OCI-LY3 (cell line): ENCODE results near the gene GRID2.

ENCODE experiments used
- H2AFZ ChIP-seq: fragments of 200-600, 300-600 bp; shearing (Covaris generic); 2 replicates; pipeline ENCODE4 v1.6.0; 2014; ENCODE audit warnings: antibody characterized with exemption, low read depth, low read length
- H3K27ac ChIP-seq: fragments of 200-600, 300-600 bp; sonication (generic); 2 replicates; pipeline ENCODE4 v1.5.1; 2014; ENCODE audit warnings: mild to moderate bottlenecking, low read length, moderate library complexity, mixed read lengths
- H3K27me3 ChIP-seq: fragments of 200-600, 300-600 bp; sonication (generic); 2 replicates; pipeline ENCODE4 v1.6.1; 2014; ENCODE audit warnings: low read depth, low read length, mixed read lengths
- H3K36me3 ChIP-seq: fragments of 200-600, 300-600 bp; sonication (generic); replicated peaks from 2 replicates; pipeline ENCODE3; 2014; ENCODE audit warnings: low read depth, low read length, mixed read lengths
- H3K4me1 ChIP-seq: fragments of 300-600, 200-600 bp; sonication (generic); 2 replicates; pipeline ENCODE4 v1.6.1; 2014; ENCODE audit warnings: low read length, mixed read lengths
- H3K4me2 ChIP-seq: fragments of 200-600, 300-600 bp; sonication (generic); 2 replicates; pipeline ENCODE4 v1.6.1; 2014; ENCODE audit warnings: low read length, mixed read lengths
- H3K4me3 ChIP-seq: fragments of 300-600, 200-600 bp; sonication (generic); 2 replicates; pipeline ENCODE4 v1.5.1; 2014; ENCODE audit warnings: antibody characterized with exemption, mild to moderate bottlenecking, low read length, moderate library complexity
- H3K79me2 ChIP-seq: fragments of 300-600, 200-600 bp; shearing (Covaris generic); 2 replicates; pipeline ENCODE4 v1.6.1; 2014; ENCODE audit warnings: mild to moderate bottlenecking, low read length, mixed read lengths
- H3K9ac ChIP-seq: fragments of 300-600, 200-600 bp; shearing (Covaris generic); 2 replicates; pipeline ENCODE4 v1.6.0; 2014; ENCODE audit warnings: mild to moderate bottlenecking, low read length, moderate library complexity
- H3K9me3 ChIP-seq: fragments of 200-600, 300-600 bp; shearing (Covaris generic); 2 replicates; pipeline ENCODE4 v1.6.1; 2014; ENCODE audit warnings: low read length, mixed read lengths; ENCODE audit not compliant: insufficient read depth
- H4K20me1 ChIP-seq: fragments of 200-600, 300-600 bp; sonication (generic); 2 replicates; pipeline ENCODE4 v1.6.1; 2016; ENCODE audit warnings: low read length, mixed read lengths; ENCODE audit not compliant: insufficient read depth
- EZH2phosphoT487 ChIP-seq: fragments of 200-600 bp; shearing (Covaris generic); IDR thresholded peaks from 2 replicates; pipeline ENCODE4 v1.6.1; 2018; ENCODE audit warnings: antibody characterized with exemption, mixed run types, low read depth
- TF ChIP-seq, protein P1 (sequence below): fragments of 200-600, 300-600 bp; sonication (generic); IDR thresholded peaks from 2 replicates; pipeline ENCODE4 v1.5.1; 2014; ENCODE audit warnings: antibody characterized with exemption, low read length, low read depth

The GRID2 gene

DNA sequence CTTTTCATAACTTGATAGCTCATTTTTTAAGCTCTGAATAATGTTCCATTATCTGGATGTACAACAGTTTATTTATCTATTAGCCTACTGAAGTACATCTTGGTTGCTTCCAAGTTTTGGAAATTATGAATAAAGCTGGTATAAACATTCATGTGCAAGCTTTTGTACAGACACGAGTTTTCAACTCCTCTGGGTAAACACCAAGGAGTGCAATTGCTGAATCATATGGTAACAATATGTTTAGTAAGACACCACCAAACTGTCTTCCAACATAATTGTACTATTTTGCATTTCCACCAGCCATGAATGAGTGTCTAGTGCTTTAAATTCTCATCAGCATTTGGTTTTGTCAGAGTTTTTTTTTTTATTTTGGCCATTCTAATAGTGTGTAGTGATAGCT is 1258.1 kb downstream of the GRID2 start:
- no peak overlapping the region for H3K27ac ChIP-seq
- no peak overlapping the region for H3K4me2 ChIP-seq
- TF ChIP-seq, protein P1, sequence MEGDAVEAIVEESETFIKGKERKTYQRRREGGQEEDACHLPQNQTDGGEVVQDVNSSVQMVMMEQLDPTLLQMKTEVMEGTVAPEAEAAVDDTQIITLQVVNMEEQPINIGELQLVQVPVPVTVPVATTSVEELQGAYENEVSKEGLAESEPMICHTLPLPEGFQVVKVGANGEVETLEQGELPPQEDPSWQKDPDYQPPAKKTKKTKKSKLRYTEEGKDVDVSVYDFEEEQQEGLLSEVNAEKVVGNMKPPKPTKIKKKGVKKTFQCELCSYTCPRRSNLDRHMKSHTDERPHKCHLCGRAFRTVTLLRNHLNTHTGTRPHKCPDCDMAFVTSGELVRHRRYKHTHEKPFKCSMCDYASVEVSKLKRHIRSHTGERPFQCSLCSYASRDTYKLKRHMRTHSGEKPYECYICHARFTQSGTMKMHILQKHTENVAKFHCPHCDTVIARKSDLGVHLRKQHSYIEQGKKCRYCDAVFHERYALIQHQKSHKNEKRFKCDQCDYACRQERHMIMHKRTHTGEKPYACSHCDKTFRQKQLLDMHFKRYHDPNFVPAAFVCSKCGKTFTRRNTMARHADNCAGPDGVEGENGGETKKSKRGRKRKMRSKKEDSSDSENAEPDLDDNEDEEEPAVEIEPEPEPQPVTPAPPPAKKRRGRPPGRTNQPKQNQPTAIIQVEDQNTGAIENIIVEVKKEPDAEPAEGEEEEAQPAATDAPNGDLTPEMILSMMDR: no peak
- TF ChIP-seq EZH2phosphoT487: no peak
- H4K20me1 ChIP-seq: no peaks in the 10 kb centered on the region
- no peaks in the 10 kb centered on the region for H3K27me3 ChIP-seq
- H2AFZ ChIP-seq: no peak overlapping the region
- no peak overlapping the region for H3K4me3 ChIP-seq
- H3K36me3 ChIP-seq: no peaks in the 10 kb centered on the region
- H3K9me3 ChIP-seq: no peaks in the 10 kb centered on the region
- H3K4me1 ChIP-seq: no peaks in the 10 kb centered on the region
- no peak overlapping the region for H3K9ac ChIP-seq
- no peaks in the 10 kb centered on the region for H3K79me2 ChIP-seq

DNA sequence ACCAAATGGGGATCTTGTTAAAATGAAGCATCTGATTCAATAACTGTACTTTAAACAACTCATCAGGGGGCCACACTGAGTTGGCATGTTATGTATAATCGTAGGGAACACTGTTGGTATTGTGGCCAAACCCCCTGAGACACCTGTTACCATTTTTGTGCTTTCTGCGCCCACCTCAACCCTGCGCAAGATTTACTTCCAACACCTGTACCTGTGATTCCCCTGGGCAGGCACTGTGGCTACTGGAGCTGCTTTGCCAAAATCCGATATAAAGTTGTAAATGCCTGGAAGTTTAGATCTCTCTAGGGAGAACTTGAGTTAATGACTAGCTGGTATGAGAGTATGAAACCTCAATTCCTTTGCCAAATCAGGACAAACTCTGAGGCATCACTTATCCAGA is 1265.0 kb downstream of the GRID2 start:
- H2AFZ ChIP-seq: no peak overlapping the region
- no peak overlapping the region for H3K27ac ChIP-seq
- no peak for TF ChIP-seq EZH2phosphoT487
- TF ChIP-seq, protein P1: no peak
- no peaks in the 10 kb centered on the region for H3K79me2 ChIP-seq
- no peaks in the 10 kb centered on the region for H3K27me3 ChIP-seq
- H3K9me3 ChIP-seq: no peaks in the 10 kb centered on the region
- H3K4me2 ChIP-seq: no peak overlapping the region
- no peak overlapping the region for H3K4me3 ChIP-seq
- H3K36me3 ChIP-seq: no peaks in the 10 kb centered on the region
- no peaks in the 10 kb centered on the region for H3K4me1 ChIP-seq
- H4K20me1 ChIP-seq: no peaks in the 10 kb centered on the region
- no peak overlapping the region for H3K9ac ChIP-seq

DNA sequence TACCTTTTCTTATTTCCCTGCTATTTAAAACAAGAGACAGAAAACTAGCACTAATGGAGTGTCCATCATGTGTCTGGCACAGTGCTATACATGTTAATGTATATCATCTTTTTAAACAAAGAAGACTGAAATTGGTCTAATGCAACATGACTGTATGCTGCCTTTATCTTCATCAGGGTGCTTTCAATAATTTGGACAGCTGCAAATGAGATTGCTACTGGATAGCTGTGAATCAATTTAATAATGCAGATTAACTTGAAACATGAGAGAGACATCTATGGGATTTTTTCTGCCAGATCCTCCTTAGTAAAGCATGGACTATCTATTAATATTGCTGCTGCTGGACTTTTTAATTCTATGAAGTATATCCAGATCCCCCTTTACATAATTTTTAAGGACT is 1269.5 kb downstream of the GRID2 start:
- Histone ChIP-seq H3K27ac (no peak overlapping the region), H3K4me1 (no peaks in the 10 kb centered on the region), H4K20me1 (no peaks in the 10 kb centered on the region), H3K36me3 (no peaks in the 10 kb centered on the region), H2AFZ (no peak overlapping the region), H3K4me3 (no peak overlapping the region), H3K27me3 (no peaks in the 10 kb centered on the region), H3K9ac (no peak overlapping the region), H3K79me2 (no peaks in the 10 kb centered on the region), H3K4me2 (no peak overlapping the region), H3K9me3 (no peaks in the 10 kb centered on the region)
- no peak for TF ChIP-seq EZH2phosphoT487
- TF ChIP-seq, protein P1: no peak

DNA sequence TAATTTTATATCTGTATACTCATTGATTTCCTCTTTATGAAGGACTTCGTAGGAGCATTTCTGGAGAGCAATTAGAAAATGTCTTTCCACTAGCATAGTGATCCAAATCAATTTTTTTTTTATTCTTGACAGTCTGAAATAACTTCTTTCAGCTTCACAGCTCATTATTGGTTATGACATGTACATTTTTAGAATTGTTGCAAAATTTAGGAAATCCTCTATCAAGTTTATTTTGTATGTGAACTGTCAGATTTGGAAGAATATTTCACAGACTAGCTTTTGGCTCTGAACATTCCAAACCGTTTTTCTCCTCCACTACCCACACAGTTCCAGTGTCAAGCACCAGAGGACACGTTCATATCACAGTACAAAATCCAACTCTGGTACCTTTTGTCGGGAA is 1275.2 kb downstream of the GRID2 start:
- Histone ChIP-seq H3K4me2 (no peak overlapping the region), H3K9ac (no peak overlapping the region), H3K36me3 (no peaks in the 10 kb centered on the region), H3K4me1 (no peaks in the 10 kb centered on the region), H2AFZ (no peak overlapping the region), H3K4me3 (no peak overlapping the region), H3K79me2 (no peaks in the 10 kb centered on the region), H4K20me1 (no peaks in the 10 kb centered on the region), H3K27me3 (no peaks in the 10 kb centered on the region), H3K27ac (no peak overlapping the region), H3K9me3 (no peaks in the 10 kb centered on the region)
- TF ChIP-seq, protein P1: no peak
- no peak for TF ChIP-seq EZH2phosphoT487
